ENCODE results near the gene ADARB2. TPM values are rescaled to one million over a fixed set of nuclear protein-coding genes. Genes with fewer than 3 reads are reported as not detected.
"Not testable (repeated sequence)": the region's sequence is repeated elsewhere in the genome, so short reads cannot be mapped to it uniquely, and the experiment has no call there.

Gene ADARB2
- total and polyA plus RNA-seq, 2 experiments from 2014 or later = 1.6 to 3.1 TPM

DNA sequence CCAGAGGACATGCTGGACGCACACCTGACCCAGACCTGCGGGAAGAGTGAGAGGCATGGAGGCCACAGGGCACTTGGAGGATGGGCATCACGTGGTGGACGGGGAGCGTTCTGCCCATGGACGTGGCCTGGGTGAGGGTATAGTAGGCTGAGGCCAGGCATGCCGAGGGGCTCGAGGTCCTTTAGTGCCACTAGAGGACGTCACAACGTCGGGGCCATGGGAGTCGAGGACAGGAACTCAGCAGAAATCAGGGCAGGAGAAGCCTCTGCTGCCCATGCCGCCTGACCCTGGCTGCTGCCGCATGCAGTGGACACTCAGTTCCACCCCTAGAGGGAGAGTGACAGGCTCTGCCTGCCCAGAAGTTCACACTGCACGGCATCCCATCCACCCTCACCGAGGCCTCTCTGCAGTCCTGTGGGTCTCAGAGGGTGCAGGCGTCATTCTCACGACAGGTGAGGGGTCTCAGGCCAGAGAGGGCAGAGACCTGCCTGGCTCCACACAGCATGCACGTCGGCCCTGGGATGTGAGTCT lies 198.7 kb downstream of the ADARB2 start:
- no peak for DNase-seq (ENCODE audit: low read depth in 1 of 2, low spot score in 1 of 2)
- Histone ChIP-seq H3K4me1 (ENCODE audit: low read depth) (no peaks in the 10 kb centered on the region), H3K27ac (no peak overlapping the region), H3K27me3 (no peaks in the 10 kb centered on the region), H3K36me3 (no peaks in the 10 kb centered on the region), H3K4me3 (no peak overlapping the region), H3K9me3 (ENCODE audit: low read depth) (no peaks in the 10 kb centered on the region)
- no peak for TF ChIP-seq CTCF (IDR thresholded peaks at IDR 0.05; ENCODE audit: low read depth, low read length)

- no peaks in the 10 kb centered on the region for H3K4me1 ChIP-seq (ENCODE audit: low read depth)
These were observed 199.2 kb downstream of the ADARB2 start for GRCh38 chr10:1538121-1538520.

GRCh38 chr10:1537449-1537848 lies 199.9 kb downstream of the ADARB2 start:
- not testable (repeated sequence) for H3K27me3 ChIP-seq; H3K4me3 ChIP-seq; H3K9me3 ChIP-seq (ENCODE audit: low read depth); H3K27ac ChIP-seq; H3K4me1 ChIP-seq (ENCODE audit: low read depth); DNase-seq (ENCODE audit: low read depth in 1 of 2, low spot score in 1 of 2); H3K36me3 ChIP-seq

More at GRCh38 chr10:1538121-1538520, 199.2 kb downstream of the ADARB2 start:
- no peaks in the 10 kb centered on the region for H3K36me3 ChIP-seq
- no peak for DNase-seq (ENCODE audit: low read depth in 1 of 2, low spot score in 1 of 2)
- no peak overlapping the region for H3K4me3 ChIP-seq
- H3K27ac ChIP-seq = no peak overlapping the region
- H3K9me3 ChIP-seq (ENCODE audit: low read depth) = no peaks in the 10 kb centered on the region
- H3K27me3 ChIP-seq = no peaks in the 10 kb centered on the region
- TF ChIP-seq CTCF (IDR thresholded peaks at IDR 0.05; ENCODE audit: low read depth, low read length) = no peak

- Histone ChIP-seq H3K4me3 (no peak overlapping the region), H3K27ac (no peak overlapping the region), H3K9me3 (ENCODE audit: low read depth) (no peaks in the 10 kb centered on the region), H3K36me3 (no peaks in the 10 kb centered on the region), H3K27me3 (no peaks in the 10 kb centered on the region), H3K4me1 (ENCODE audit: low read depth) (no peaks in the 10 kb centered on the region)
- no peak for DNase-seq (ENCODE audit: low read depth in 1 of 2, low spot score in 1 of 2)
- no peak for TF ChIP-seq CTCF (IDR thresholded peaks at IDR 0.05; ENCODE audit: low read depth, low read length)
These were observed 201.0 kb downstream of the ADARB2 start for GRCh38 chr10:1536341-1536740.

GRCh38 chr10:1535301-1535965 lies 201.9 kb downstream of the ADARB2 start:
- Histone ChIP-seq H3K4me3 (no peak overlapping the region), H3K27me3 (no peaks in the 10 kb centered on the region), H3K9me3 (ENCODE audit: low read depth) (no peaks in the 10 kb centered on the region), H3K4me1 (ENCODE audit: low read depth) (no peaks in the 10 kb centered on the region), H3K36me3 (no peaks in the 10 kb centered on the region), H3K27ac (no peak overlapping the region)
- TF ChIP-seq CTCF (IDR thresholded peaks at IDR 0.05; ENCODE audit: low read depth, low read length) = no peak
- DNase-seq (ENCODE audit: low read depth in 1 of 2, low spot score in 1 of 2) = no peak

DNA sequence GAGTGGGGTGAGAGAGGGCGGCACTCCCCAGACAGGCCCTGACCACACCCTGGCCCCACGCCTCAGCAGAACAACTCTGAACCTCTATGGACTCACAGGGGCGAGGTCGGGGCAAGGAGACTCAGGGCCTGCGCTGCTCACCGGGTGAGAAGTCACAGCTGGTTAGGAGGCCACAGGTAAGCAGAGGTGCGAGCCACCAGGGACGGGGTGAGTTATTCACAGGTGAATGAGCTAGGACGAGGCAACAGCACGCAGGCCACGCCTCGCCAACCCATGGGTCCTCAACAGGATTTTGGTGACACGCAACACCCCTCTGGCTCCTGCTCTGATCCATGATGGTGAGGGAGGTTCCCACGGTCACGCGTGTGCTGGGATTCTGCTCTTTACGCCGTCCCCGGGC lies 202.5 kb downstream of the ADARB2 start:
- no peaks in the 10 kb centered on the region for H3K36me3 ChIP-seq
- H3K27ac ChIP-seq = no peak overlapping the region
- TF ChIP-seq CTCF (IDR thresholded peaks at IDR 0.05; ENCODE audit: low read depth, low read length) = no peak
- H3K4me3 ChIP-seq = no peak overlapping the region
- no peaks in the 10 kb centered on the region for H3K9me3 ChIP-seq (ENCODE audit: low read depth)
- no peaks in the 10 kb centered on the region for H3K27me3 ChIP-seq
- H3K4me1 ChIP-seq (ENCODE audit: low read depth) = no peaks in the 10 kb centered on the region
- no peak for DNase-seq (ENCODE audit: low read depth in 1 of 2, low spot score in 1 of 2)
